SK-N-SH treated with all-trans-retinoic acid at 6 μM for 48 hours (cell line): ENCODE measurements around the gene EMCN.

Experiments
- ARNTL ChIP-seq: fragments of 450-650 bp; formaldehyde crosslinking; IDR thresholded peaks from 2 replicates; pipeline ENCODE4 v1.5.0; 2020; ENCODE audit warnings: low read depth, mild to moderate bottlenecking, moderate library complexity, borderline replicate concordance
- BACH2 ChIP-seq: fragments of 250-450 bp; sonication (Bioruptor Pico); IDR thresholded peaks from 2 replicates; pipeline ENCODE4 v1.9.0; 2021; ENCODE audit warnings: mild to moderate bottlenecking, borderline replicate concordance
- GLIS3 ChIP-seq: fragments of 250-450 bp; sonication (Bioruptor Pico); IDR thresholded peaks from 2 replicates; pipeline ENCODE4 v1.5.0; 2020; ENCODE audit warnings: mild to moderate bottlenecking, moderate library complexity
- OSR1 ChIP-seq: fragments of 250-450 bp; sonication (Bioruptor Pico); IDR thresholded peaks from 2 replicates; pipeline ENCODE4 v1.8.0; 2022; ENCODE audit warnings: moderate library complexity, mild to moderate bottlenecking, inconsistent platforms
- PATZ1 ChIP-seq: fragments of 250-450 bp; sonication (Bioruptor Pico); IDR thresholded peaks from 2 replicates; pipeline ENCODE4 v1.8.0; 2020; ENCODE audit warnings: mild to moderate bottlenecking, moderate library complexity, borderline replicate concordance
- POU6F1 ChIP-seq: fragments of 250-450 bp; sonication (Bioruptor Pico); IDR thresholded peaks from 2 replicates; pipeline ENCODE4 v1.8.0; 2021; ENCODE audit warnings: low read depth, mild to moderate bottlenecking, moderate library complexity, borderline replicate concordance
- PPARA ChIP-seq: fragments of 250-450 bp; sonication (Bioruptor Pico); IDR thresholded peaks from 2 replicates; pipeline ENCODE4 v1.5.0; 2020; ENCODE audit warnings: mild to moderate bottlenecking, borderline replicate concordance
- TCF4 ChIP-seq: fragments of 250-450 bp; sonication (Bioruptor Pico); IDR thresholded peaks from 2 replicates; pipeline ENCODE4 v1.8.0; 2021; ENCODE audit warnings: mild to moderate bottlenecking, moderate library complexity, borderline replicate concordance
- ZFP3 ChIP-seq: fragments of 250-450 bp; sonication (Bioruptor Pico); IDR thresholded peaks from 2 replicates; pipeline ENCODE4 v1.5.0; 2020; ENCODE audit warnings: mild to moderate bottlenecking, moderate library complexity
- ZFP30 ChIP-seq: fragments of 450-650 bp; formaldehyde crosslinking; IDR thresholded peaks from 2 replicates; pipeline ENCODE4 v1.5.0; 2022; ENCODE audit warnings: mild to moderate bottlenecking, moderate library complexity

- TF ChIP-seq PATZ1 (CRISPR knock-in tag): no peak
- TF ChIP-seq ZFP30 (CRISPR knock-in tag): no peak
- no peak for TF ChIP-seq TCF4 (CRISPR knock-in tag)
- no peak for TF ChIP-seq GLIS3 (CRISPR knock-in tag)
- TF ChIP-seq ARNTL (CRISPR knock-in tag): no peak
- no peak for TF ChIP-seq ZFP3
- no peak for TF ChIP-seq PPARA (CRISPR knock-in tag)
- TF ChIP-seq POU6F1 (CRISPR knock-in tag): no peak
- no peak for TF ChIP-seq BACH2 (CRISPR knock-in tag)
- TF ChIP-seq OSR1 (CRISPR knock-in tag): no peak
Observed at GRCh38 chr4:100483796-100484195, 34.0 kb downstream of the EMCN start.
